ENCODE measurements around the gene CDAN1.

Gene CDAN1

DNA sequence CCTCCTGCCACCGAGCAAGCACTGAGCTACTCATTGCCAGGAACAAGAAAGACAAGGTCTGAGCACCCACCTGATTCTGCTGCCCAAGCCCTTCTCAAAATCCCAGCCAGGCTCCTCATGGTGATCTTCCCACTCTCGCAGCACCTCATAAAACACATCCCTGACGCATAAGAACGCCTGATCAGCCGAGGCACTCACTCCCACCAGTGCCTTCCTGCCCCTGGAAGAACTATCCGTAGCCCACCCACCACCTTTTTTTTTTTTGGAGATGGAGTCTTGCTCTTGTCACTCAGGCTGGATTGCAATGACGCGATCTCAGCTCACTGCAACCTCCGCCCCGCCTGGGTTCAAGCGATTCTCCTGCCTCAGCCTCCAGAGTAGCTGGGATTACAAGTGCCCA, 3.9 kb downstream of the CDAN1 start:
- DNase-seq (ENCODE audit: low read depth): no peak

DNA sequence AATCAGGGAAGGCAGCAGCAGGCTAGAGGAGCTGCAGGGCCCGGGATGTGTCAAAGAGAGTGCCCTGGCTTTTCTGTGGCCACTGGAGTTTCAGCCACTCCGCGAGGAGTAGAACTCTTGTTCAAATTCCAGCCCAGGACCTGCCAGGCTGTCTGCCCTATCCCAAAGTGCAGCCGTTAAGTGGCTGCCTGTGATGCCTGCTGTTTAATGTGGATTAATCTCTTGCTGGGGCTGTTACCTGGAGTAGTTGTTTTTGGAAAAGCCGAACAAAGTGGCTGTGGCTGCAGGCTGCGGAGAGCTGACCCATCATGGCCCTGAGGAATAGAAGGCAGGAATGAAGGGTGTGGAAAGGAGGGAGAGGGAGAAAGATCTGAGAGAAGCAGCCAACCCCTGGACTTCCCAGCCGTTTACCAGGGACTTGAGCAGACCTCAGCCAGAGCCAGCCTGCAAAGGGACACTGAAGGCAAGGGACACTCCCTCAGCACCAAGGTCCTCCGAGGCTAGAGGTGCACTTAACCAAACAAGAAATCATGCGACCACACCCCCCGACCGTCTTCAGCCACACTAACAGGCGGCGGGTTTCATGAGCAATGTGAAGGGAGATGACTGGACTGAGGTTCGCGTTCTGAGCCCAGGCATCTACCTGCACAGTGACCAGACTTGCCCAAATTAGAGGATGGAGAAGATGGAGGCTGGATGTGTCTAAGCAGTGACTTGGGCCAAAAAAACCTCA, 4.7 kb downstream of the CDAN1 start:
- DNase-seq (ENCODE audit: low read depth): no peak

- no peak for DNase-seq (ENCODE audit: low read depth)
Observed at GRCh38 chr15:42731461-42731860, 5.5 kb downstream of the CDAN1 start.

GRCh38 chr15:42730536-42730935, 6.4 kb downstream of the CDAN1 start:
- no peak for DNase-seq (ENCODE audit: low read depth)

DNA sequence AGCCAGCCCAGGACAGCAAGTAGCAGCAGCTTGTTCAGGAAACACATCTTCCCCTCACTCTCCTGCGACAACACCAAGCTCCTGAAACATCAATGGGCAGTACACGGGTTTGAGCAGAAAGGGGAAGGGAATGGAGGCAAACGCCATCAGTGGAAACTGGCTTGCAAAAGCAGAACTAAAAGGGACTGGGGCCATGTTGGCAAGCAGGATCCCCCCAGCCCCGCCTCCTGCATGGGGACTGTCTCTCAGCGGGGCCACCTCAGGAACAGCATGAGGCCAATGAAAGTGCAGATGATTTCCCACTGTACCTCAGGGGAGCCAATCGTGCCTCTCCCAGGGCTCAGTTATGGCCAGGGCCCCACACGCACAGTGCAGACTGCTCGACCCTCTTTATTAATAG, 6.8 kb downstream of the CDAN1 start:
- DNase-seq (ENCODE audit: low read depth): no peak

DNA sequence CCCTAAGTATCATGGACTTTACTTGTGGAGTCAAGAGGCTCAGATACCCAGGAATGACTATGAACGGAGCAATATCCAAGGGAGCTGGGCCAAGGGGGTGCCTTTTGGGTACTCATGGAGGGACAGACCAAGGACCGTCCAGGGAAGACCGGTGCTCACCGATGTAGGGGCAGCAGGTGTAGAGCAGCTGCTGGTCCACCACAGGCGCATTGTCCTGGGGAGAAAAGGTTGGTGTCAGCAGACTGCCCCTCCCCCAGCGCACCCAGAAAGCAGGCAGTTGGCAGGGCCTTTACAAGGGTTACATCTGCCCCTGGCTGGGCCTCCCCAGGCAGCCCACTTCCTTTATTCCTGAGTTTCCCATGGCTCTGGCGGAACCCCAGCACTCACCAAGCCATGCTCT, 7.5 kb downstream of the CDAN1 start:
- no peak for DNase-seq (ENCODE audit: low read depth)

DNA sequence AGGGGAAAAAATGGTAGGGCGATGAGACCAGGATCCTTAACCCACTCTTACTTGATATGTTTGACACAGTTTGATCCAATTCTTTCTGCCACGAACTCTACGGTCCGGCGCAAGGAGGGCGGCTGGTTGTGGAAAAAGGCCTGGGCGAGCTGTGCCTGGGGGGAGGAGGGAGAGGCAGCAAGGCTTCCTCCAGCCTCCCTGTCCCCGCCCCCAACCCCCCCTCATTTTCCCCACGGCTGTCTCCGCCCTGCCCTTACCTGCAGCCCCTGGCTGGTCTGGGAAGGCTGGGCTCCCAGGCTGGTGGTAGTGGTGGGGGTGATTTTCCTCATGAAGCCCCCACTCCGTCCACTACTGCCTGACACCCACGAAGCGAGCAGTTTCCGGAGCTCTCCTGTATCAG, 8.0 kb downstream of the CDAN1 start:
- no peak for DNase-seq (ENCODE audit: low read depth)

GRCh38 chr15:42728560-42728959, 8.4 kb downstream of the CDAN1 start:
- no peak for DNase-seq (ENCODE audit: low read depth)

DNA sequence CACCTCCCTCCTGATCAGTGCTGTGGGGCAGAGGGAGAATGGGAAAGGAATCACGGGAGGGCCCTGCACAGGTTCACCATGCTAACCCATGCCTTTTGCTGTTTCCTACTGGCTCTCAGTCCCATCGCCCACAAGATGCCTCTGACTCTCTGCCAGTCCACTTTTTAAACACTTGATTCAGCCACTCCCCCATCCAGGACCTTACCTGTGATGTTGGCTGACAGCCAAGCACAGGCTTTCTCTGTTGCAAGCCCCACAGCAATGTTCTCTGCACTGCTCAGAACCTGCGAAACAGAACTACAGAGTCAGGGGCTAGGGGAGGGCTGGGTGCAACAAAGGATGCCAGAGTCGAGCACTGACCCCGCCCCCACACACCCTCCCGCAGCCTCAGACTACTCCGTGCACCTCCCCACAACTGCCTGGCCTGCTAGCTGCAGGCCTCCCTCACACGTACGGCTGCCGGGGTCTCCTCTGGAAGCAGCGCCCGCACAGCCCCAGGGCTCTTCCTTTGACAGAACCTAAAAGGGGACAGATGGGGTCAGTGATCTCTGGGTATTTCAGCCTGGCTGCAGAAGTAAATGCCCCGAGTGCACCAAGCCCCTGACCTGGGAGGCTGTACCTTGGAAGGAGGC, 9.1 kb downstream of the CDAN1 start:
- no peak for DNase-seq (ENCODE audit: low read depth)

GRCh38 chr15:42726114-42726513, 10.8 kb downstream of the CDAN1 start:
- DNase-seq (ENCODE audit: low read depth): no peak

GRCh38 chr15:42725331-42725903, 11.5 kb downstream of the CDAN1 start:
- no peak for DNase-seq (ENCODE audit: low read depth)

GRCh38 chr15:42724276-42724675, 12.7 kb downstream of the CDAN1 start:
- no peak for DNase-seq (ENCODE audit: low read depth)

- peak; percentile 7 for DNase-seq (ENCODE audit: low read depth)
Observed at GRCh38 chr15:42723068-42723467, 13.9 kb downstream of the CDAN1 start.

- DNase-seq (ENCODE audit: low read depth): no peak
Observed at GRCh38 chr15:42721916-42722315, 15.0 kb downstream of the CDAN1 start.

GRCh38 chr15:42721016-42721415, 15.9 kb downstream of the CDAN1 start:
- no peak for DNase-seq (ENCODE audit: low read depth)

DNA sequence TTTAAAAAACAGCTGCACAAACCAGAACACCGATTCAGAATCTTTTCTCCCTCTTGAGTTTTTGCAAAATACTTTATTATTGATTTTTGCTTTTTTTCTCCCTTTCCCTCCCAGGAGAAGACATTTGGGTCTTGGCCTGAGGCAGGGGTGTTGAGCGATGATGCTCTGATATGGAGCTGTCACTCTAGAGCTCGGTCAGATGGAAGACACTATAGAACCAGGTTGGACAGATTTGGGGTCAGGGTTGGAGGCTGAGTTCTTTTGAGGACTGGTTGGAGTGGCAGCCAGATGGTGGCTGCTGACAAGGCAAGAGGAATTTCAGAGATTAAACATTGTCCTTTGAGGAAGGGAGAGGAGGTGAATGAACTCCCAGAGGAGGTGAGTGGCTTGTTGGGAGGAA, 16.9 kb downstream of the CDAN1 start:
- no peak for DNase-seq (ENCODE audit: low read depth)

DNA sequence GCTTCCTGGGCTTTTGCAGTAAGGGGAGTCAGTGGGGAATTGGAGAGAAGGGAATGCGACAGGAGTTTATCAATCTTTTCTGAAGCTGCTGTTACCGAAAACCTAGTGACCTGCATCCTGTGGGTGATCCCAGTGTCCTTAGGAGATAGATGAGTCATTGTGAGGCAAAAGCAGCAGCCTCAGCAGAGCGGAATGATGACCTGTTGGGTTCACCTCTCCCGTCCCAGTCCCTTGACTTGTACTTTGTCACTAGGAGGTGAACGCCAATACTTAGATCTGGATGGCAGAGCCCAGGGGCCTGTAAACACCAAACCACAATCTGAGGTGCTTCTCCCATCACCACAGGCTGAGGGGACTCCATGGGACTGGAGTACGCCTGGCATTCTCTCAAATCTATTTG, 17.9 kb downstream of the CDAN1 start:
- peak; percentile 11 for DNase-seq (ENCODE audit: low read depth)

DNA sequence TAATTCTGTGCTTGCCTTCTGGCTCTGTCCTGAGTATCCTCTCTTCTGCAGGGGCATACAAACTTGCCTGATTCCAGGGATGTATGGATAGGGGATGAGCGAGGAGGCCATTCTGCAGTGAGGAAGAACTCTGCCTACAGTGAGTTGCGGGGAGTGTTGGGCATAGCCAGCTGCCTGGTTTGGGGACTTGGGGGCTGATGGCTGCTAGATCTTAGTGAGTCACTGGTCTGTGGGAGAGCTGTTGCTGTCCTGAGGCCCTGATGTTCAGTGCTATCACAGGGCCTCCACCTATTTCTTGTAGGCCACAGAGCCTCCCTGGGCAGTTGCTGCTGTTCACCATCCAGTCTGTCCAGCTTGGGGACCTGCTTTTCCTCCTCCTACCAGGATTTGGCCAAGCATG, 20.3 kb downstream of the CDAN1 start:
- DNase-seq (ENCODE audit: low read depth): peak; percentile 14

DNA sequence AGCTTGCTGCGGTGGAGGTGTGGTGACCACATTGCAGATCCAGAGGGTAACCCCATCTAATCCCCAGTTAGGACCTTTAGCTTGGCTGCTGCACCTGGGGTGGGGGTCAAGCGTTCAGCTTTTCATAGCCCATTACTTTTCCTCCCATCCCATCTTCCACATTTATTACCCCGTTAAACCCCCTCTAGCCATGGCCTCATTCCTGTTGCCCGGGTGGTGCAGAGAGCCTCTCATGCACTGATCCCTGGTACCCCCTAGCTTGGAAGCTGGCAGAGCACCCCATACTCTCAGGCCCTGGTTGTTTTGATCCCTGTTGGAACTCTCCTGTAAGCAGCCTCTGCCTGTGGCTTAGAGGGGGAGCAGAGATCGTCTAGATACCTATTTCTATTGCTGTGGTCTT, 20.8 kb downstream of the CDAN1 start:
- DNase-seq (ENCODE audit: low read depth): no peak

DNA sequence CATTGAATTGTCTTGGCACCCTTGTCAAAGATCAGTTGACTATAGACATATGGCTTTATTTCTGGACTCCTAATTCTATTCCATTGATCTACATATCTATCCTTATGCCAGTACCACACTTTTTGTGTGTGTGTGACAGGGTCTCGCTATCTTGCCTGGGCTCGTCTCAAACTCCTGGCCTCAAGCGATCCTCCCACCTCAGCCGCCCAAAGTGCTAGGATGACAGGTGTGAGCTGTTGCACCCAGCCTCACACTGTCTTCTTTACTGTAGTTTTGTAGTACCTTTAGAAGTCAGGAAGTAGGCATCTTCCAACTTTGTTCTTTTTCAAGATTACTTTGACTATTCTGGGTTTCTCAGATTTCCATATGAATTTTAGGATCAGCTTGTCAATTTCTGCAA, 24.3 kb downstream of the CDAN1 start:
- DNase-seq (ENCODE audit: low read depth): no peak

- no peak for DNase-seq (ENCODE audit: low read depth)
Observed at GRCh38 chr15:42711746-42712145, 25.2 kb downstream of the CDAN1 start.

DNA sequence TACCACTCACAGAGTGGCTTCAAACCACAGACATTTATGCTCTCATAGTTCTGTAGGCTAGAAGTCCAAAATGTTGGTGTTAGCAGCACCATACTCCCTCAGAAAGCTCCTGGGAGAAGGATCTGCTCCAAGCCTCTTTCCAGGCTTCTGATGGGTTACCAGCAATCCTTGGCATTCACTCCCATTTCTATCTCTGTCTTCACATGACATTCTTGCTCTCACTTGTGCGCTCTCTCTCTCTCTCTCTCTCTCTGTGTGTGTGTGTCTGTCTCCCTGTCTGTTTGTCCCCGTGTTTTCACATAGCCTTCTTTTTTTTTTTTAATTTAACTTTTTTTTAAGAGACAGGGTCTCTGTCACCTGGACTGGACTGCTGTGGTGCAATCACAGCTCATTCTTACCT, 26.3 kb downstream of the CDAN1 start:
- no peak for DNase-seq (ENCODE audit: low read depth)

GRCh38 chr15:42707873-42708544, 28.9 kb downstream of the CDAN1 start:
- no peak for DNase-seq (ENCODE audit: low read depth)

Measured in ELR (cell line).